ENCODE results near the gene ERC2.

The ERC2 gene

DNA sequence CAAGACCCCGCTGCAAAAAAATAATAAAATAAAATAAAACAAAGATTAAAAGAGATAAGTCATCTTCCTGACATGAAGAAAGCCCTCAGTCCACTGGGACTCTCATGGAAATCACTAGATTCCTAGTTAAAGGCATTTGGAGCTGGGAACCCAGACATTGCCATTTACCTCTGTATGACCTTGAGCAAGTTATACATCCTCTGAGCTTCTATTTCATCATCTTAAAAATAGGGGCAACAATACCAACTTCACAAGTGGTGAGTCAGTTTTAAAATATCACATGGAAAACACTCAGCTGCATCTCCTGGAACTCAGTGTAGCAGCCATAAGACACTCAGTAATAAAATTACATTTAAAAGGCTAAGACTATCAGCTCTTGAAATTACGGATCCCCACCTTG, 334.8 kb downstream of the ERC2 start:
- H3K27ac ChIP-seq, result no peak overlapping the region
- TF ChIP-seq CTCF (IDR thresholded peaks at IDR 0.05), result no peak
- no peak for TF ChIP-seq ZFX (IDR thresholded peaks at IDR 0.05; ENCODE audit: borderline replicate concordance)

GRCh38 chr3:56132762-56133161, 335.5 kb downstream of the ERC2 start:
- no peak for TF ChIP-seq ZFX (IDR thresholded peaks at IDR 0.05; ENCODE audit: borderline replicate concordance)
- no peak for TF ChIP-seq CTCF (IDR thresholded peaks at IDR 0.05)
- no peak overlapping the region for H3K27ac ChIP-seq

DNA sequence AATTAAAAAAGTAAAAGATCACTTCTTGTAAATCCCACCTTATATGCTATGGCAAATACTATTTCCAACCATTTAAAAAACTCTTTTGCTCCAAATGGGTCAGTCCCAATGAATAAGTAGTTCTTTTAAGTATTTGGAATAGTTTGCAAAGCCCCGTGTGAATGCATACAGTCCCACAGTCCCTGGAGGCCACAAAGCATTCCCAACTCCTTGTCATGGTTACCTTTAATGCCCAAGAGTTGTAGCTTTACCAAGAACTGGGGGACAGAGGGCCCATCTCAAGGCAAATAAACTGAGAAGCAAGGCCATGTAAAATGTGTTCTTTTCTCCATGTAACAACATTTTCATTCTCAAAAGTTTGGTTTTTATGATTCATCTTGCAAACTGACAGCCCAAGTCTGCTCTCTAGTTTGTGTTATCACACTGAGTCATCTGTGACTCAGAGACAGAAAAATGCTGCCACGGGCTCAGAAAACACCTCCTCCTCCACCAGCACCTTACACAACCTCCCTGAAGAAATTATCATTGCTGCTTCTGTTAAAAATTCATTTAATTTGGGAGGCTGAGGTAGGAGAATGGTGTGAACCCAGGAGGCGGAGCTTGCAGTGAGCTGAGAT, 336.2 kb downstream of the ERC2 start:
- no peak overlapping the region for H3K27ac ChIP-seq
- TF ChIP-seq ZFX (IDR thresholded peaks at IDR 0.05; ENCODE audit: borderline replicate concordance), result no peak
- TF ChIP-seq CTCF (IDR thresholded peaks at IDR 0.05), result no peak

- TF ChIP-seq CTCF (IDR thresholded peaks at IDR 0.05) (no peak), ZFX (IDR thresholded peaks at IDR 0.05; ENCODE audit: borderline replicate concordance) (no peak)
- H3K27ac ChIP-seq, result no peak overlapping the region
These were observed 338.2 kb downstream of the ERC2 start for GRCh38 chr3:56130036-56130435.

GRCh38 chr3:56126632-56127031, 341.6 kb downstream of the ERC2 start:
- TF ChIP-seq CTCF (IDR thresholded peaks at IDR 0.05) (no peak), ZFX (IDR thresholded peaks at IDR 0.05; ENCODE audit: borderline replicate concordance) (no peak)
- no peak overlapping the region for H3K27ac ChIP-seq

GRCh38 chr3:56125358-56126005, 342.8 kb downstream of the ERC2 start:
- TF ChIP-seq ZFX (IDR thresholded peaks at IDR 0.05; ENCODE audit: borderline replicate concordance) (no peak), CTCF (IDR thresholded peaks at IDR 0.05) (no peak)
- H3K27ac ChIP-seq, result no peak overlapping the region

DNA sequence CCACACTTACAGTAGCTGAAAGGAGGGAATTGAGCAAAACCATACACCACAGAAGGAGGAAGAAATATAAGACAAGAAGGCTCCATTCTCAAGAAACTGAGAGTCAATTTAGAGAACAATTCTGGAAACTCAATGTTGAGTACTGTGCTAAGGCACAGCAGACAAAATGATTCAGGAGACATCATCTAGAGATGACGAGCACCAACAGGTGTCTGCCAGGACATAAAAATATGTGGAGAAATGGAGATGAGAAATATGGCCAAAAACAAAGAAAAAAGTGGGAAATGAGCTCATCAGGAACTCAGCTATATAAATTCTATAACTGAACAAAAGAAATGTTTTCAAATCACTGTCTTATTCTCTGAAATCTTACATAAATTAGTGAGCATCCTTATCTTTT, 343.7 kb downstream of the ERC2 start:
- TF ChIP-seq CTCF (IDR thresholded peaks at IDR 0.05) (no peak), ZFX (IDR thresholded peaks at IDR 0.05; ENCODE audit: borderline replicate concordance) (no peak)
- no peak overlapping the region for H3K27ac ChIP-seq

All from 22Rv1 (cell line).